ENCODE measurements around the gene CELF1.

DNA sequence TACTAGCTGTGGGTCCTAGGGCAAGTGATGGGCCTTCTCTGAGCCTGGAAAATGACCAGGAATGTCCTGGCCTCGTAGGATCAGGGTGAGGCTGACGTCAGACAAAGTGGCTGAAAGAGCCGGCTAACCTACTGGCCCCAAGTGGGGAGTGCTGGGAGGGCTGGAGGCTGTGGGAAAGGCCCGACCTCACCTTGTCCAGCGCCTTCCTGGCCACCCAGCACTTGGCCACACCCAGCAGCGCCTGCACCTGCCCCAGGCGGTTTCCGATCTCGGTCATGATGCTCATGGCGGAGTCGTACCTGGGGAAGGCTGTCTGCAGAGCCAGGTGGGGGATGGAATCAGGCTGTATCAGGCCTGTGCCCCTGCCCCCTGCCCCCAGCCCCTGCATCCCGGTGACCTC is 111.5 kb downstream of the CELF1 start:
- TF ChIP-seq, protein P1, sequence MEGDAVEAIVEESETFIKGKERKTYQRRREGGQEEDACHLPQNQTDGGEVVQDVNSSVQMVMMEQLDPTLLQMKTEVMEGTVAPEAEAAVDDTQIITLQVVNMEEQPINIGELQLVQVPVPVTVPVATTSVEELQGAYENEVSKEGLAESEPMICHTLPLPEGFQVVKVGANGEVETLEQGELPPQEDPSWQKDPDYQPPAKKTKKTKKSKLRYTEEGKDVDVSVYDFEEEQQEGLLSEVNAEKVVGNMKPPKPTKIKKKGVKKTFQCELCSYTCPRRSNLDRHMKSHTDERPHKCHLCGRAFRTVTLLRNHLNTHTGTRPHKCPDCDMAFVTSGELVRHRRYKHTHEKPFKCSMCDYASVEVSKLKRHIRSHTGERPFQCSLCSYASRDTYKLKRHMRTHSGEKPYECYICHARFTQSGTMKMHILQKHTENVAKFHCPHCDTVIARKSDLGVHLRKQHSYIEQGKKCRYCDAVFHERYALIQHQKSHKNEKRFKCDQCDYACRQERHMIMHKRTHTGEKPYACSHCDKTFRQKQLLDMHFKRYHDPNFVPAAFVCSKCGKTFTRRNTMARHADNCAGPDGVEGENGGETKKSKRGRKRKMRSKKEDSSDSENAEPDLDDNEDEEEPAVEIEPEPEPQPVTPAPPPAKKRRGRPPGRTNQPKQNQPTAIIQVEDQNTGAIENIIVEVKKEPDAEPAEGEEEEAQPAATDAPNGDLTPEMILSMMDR (conservative IDR thresholded peaks at IDR 0.05; ENCODE audit: low read length): no peak
- TF ChIP-seq EZH2phosphoT487 (IDR thresholded peaks at IDR 0.05; ENCODE audit: borderline replicate concordance): no peak
